IMR-90 (cell line): ENCODE data around the gene ROBO1. TPM values are rescaled to one million over a fixed set of nuclear protein-coding genes. Genes with fewer than 3 reads are reported as not detected.

Source experiments
- ATAC-seq: fragments of 200-7000 bp; cut with Tn5 transposase; 2 replicates; pipeline ENCODE4 v1.9.1; 2020; ENCODE audit warnings: low read depth, mild to moderate bottlenecking, moderate library complexity
- BruUV-seq: library from RNA; stranded (reverse); fragments of 400-500 nt; replicated peaks from 2 replicates; lab custom pipeline; 2021; lab: Mats Ljungman, UMichigan
- CTCF ChIA-PET: fragments of 300-600 bp; formaldehyde crosslinking; extraction: SDS; loops from one replicate; lab custom pipeline; 2021; ENCODE audit warnings: antibody characterized with exemption; lab: Yijun Ruan, JAX
- POLR2A ChIA-PET: fragments of 300-600 bp; sonication (Branson Sonifier 250); formaldehyde crosslinking; loops from one replicate; lab custom pipeline; 2022; ENCODE audit warnings: antibody characterized with exemption; ENCODE audit not compliant: unreplicated experiment; lab: Charles Lee
- DNase-seq: peaks from one replicate; pipeline ENCODE4 v3.0.0; 2013
- H2AFZ ChIP-seq: replicated peaks from 2 replicates; pipeline ENCODE3; 2013; ENCODE audit warnings: low read length, mild to moderate bottlenecking; ENCODE audit not compliant: poor library complexity
- H2AK5ac ChIP-seq: 2 replicates; pipeline ENCODE4 v1.6.1; 2013; ENCODE audit warnings: low read depth, low read length, inconsistent platforms
- H2AK9ac ChIP-seq: replicated peaks from 2 replicates; pipeline ENCODE3; 2013; ENCODE audit warnings: mild to moderate bottlenecking, low read depth, low read length, moderate library complexity; ENCODE audit not compliant: poor library complexity
- H2BK120ac ChIP-seq: 2 replicates; pipeline ENCODE4 v1.6.1; 2013; ENCODE audit warnings: low read depth, low read length, inconsistent platforms
- H2BK15ac ChIP-seq: 3 replicates; pipeline ENCODE4 v1.6.1; 2013; ENCODE audit warnings: low read depth, low read length, inconsistent platforms
- H2BK20ac ChIP-seq: 2 replicates; pipeline ENCODE4 v1.6.1; 2013; ENCODE audit warnings: low read depth, mild to moderate bottlenecking, inconsistent platforms, low read length, moderate library complexity
- H2BK5ac ChIP-seq: 2 replicates; pipeline ENCODE4 v1.6.1; 2013; ENCODE audit warnings: mild to moderate bottlenecking, low read depth, low read length, inconsistent platforms; ENCODE audit not compliant: poor library complexity, severe bottlenecking
- H3K14ac ChIP-seq: replicated peaks from 2 replicates; pipeline ENCODE4 v1.6.1; 2013; ENCODE audit warnings: low read depth, low read length, inconsistent platforms
- H3K18ac ChIP-seq: 2 replicates; pipeline ENCODE4 v1.6.1; 2013; ENCODE audit warnings: low read depth, low read length, control low read depth
- H3K23ac ChIP-seq: 2 replicates; pipeline ENCODE4 v1.6.1; 2013; ENCODE audit warnings: low read depth, low read length, inconsistent platforms
- H3K27ac ChIP-seq: 2 replicates; pipeline ENCODE4 v1.5.1; 2013; ENCODE audit warnings: mild to moderate bottlenecking, control low read depth, low read length; ENCODE audit not compliant: insufficient read depth
- H3K27me3 ChIP-seq: 2 replicates; pipeline ENCODE4 v1.6.1; 2013; ENCODE audit warnings: low read length; ENCODE audit not compliant: control insufficient read depth, insufficient read depth
- H3K36me3 ChIP-seq: 2 replicates; pipeline ENCODE4 v1.6.1; 2013; ENCODE audit warnings: low read length, mixed read lengths; ENCODE audit not compliant: control insufficient read depth, insufficient read depth
- H3K4ac ChIP-seq: 2 replicates; pipeline ENCODE4 v1.6.1; 2013; ENCODE audit warnings: low read depth, low read length, inconsistent platforms
- H3K4me1 ChIP-seq: 2 replicates; pipeline ENCODE4 v1.6.1; 2013; ENCODE audit warnings: low read length, mixed read lengths; ENCODE audit not compliant: control insufficient read depth, insufficient read depth
- H3K4me2 ChIP-seq: 2 replicates; pipeline ENCODE4 v1.6.1; 2013; ENCODE audit warnings: low read depth, mild to moderate bottlenecking, control low read depth, low read length, moderate library complexity
- H3K4me3 ChIP-seq: 2 replicates; pipeline ENCODE4 v1.5.1; 2013; ENCODE audit warnings: low read depth, mild to moderate bottlenecking, control low read depth, low read length, moderate library complexity; ENCODE audit not compliant: insufficient read depth
- H3K56ac ChIP-seq: 2 replicates; pipeline ENCODE4 v1.6.1; 2013; ENCODE audit warnings: low read length, inconsistent platforms; ENCODE audit not compliant: insufficient read depth; ENCODE audit errors: extremely low read depth
- H3K79me1 ChIP-seq, 2 experiments: 2 replicates each; pipeline ENCODE4 v1.6.1; 2013; ENCODE audit warnings: low read length in 2 of 2, inconsistent platforms in 1 of 2, low read depth in 1 of 2
- H3K9ac ChIP-seq: 2 replicates; pipeline ENCODE4 v1.6.1; 2013; ENCODE audit warnings: low read depth, low read length, control low read depth
- H3K9me1 ChIP-seq: 2 replicates; pipeline ENCODE4 v1.6.1; 2013; ENCODE audit warnings: low read length, inconsistent platforms; ENCODE audit not compliant: insufficient read depth
- H3K9me3 ChIP-seq: 2 replicates; pipeline ENCODE4 v1.6.1; 2013; ENCODE audit warnings: low read length; ENCODE audit not compliant: control insufficient read depth, insufficient read depth
- H4K20me1 ChIP-seq: 2 replicates; pipeline ENCODE4 v1.6.1; 2013; ENCODE audit warnings: low read length, inconsistent platforms; ENCODE audit not compliant: insufficient read depth
- H4K5ac ChIP-seq: 2 replicates; pipeline ENCODE4 v1.6.1; 2013; ENCODE audit warnings: mild to moderate bottlenecking, low read depth, low read length, control low read depth
- H4K8ac ChIP-seq, 2 experiments: 2 replicates each; pipeline ENCODE4 v1.6.1; 2013; ENCODE audit warnings: low read depth in 2 of 2, low read length in 2 of 2, control low read depth in 1 of 2, inconsistent platforms in 1 of 2
- H4K91ac ChIP-seq: 2 replicates; pipeline ENCODE4 v1.6.1; 2013; ENCODE audit warnings: low read depth, low read length, inconsistent platforms; ENCODE audit not compliant: insufficient read depth
- BHLHE40 ChIP-seq: fragments of 150-350 bp; IDR thresholded peaks from 2 replicates; pipeline ENCODE4 v1.6.1; 2016; ENCODE audit warnings: mild to moderate bottlenecking, low read depth, low read length
- CEBPB ChIP-seq: IDR thresholded peaks from 2 replicates; pipeline ENCODE4 v1.6.1; 2012; ENCODE audit warnings: low read depth, low read length, improper control_type of control experiment
- MAFK ChIP-seq: IDR thresholded peaks from 2 replicates; pipeline ENCODE4 v1.6.1; 2012; ENCODE audit warnings: low read depth, low read length, improper control_type of control experiment
- MAZ ChIP-seq: IDR thresholded peaks from 2 replicates; pipeline ENCODE4 v1.6.1; 2012; ENCODE audit warnings: low read depth, mild to moderate bottlenecking, low read length, improper control_type of control experiment, moderate library complexity, borderline replicate concordance
- SMC3 ChIP-seq: fragments of 150-350 bp; IDR thresholded peaks from 2 replicates; pipeline ENCODE4 v1.6.1; 2016; ENCODE audit warnings: low read depth, mild to moderate bottlenecking, antibody characterized with exemption, low read length, moderate library complexity
- WGBS, 2 experiments: methylation state at CpG; one replicate each; pipeline versions ENCODE4 v1.1.5 to v1.1.7; 2013; ENCODE audit warnings: missing lambda C conversion rate in 2 of 2; ENCODE audit not compliant: insufficient read length in 1 of 2; ENCODE audit errors: extremely low coverage in 2 of 2; 5-methylcytosine and 5-hydroxymethylcytosine counted together
- dilution Hi-C: fragments of 300-500 bp; cut with HindIII; formaldehyde crosslinking; loops from one replicate; pipeline ENCODE4 v1.14.3; 2018; ENCODE audit warnings: low sequenced_read_pairs; ENCODE audit not compliant: unreplicated experiment
- in situ Hi-C: fragments of 300-500 bp; cut with MboI; formaldehyde crosslinking; loops from 3 replicates; pipeline ENCODE4 v1.14.3; 2019; ENCODE audit warnings: low sequenced_read_pairs, inconsistent platforms, mixed read lengths
- intact Hi-C: fragments of 100-400 bp; cut with micrococcal nuclease; formaldehyde crosslinking; loops from 2 replicates; pipeline ENCODE4 v1.10.0; 2022
- polyA plus RNA-seq, 3 experiments: library from polyadenylated mRNA; depleted of rRNA; stranded (reverse); fragments of >200 nt; gene quantifications; 2 replicates each; pipeline ENCODE4 v1.2.3, GENCODE V29; 2012; ENCODE audit warnings: low replicate concordance in 1 of 3
- total RNA-seq: library from RNA; depleted of rRNA; stranded (reverse); fragments of >200 nt; gene quantifications from 2 replicates; pipeline ENCODE4 v1.2.3, GENCODE V29; 2012
- TF ChIP-seq, protein P1 (sequence below): conservative IDR thresholded peaks from 2 replicates; pipeline ENCODE4 v1.5.1; 2012; ENCODE audit warnings: mild to moderate bottlenecking, low read depth, low read length, improper control_type of control experiment
- TF ChIP-seq, protein P2 (sequence below): fragments of 150-350 bp; IDR thresholded peaks from 2 replicates; pipeline ENCODE4 v1.6.1; 2016; ENCODE audit warnings: low read depth, mild to moderate bottlenecking, low read length, moderate library complexity, borderline replicate concordance

ROBO1 gene
- total and polyA plus RNA-seq, 2 of the 4 experiments (the other 2 are of a cell fraction) = 24.1 to 53.9 TPM

DNA sequence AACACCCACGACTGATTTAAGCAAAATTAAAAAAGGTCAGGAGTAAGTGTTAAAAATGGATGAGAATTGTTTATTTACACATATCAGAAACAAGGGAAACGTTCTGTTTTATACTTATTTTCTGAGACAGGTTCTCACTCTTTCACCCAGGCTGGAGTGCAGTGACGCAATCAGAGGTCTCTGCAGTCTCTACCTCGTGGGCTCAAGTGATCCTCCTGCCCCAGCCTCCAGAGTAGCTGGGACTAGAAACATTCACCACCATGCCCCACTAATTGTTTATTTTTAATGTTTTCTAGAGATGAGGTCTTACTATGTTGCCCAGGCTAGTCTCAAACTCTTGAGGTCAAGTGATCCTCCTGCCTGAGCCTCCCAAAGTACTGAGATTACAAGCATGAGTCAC is 1080.3 kb downstream of the ROBO1 start:
- no peak overlapping the region for H3K4ac ChIP-seq

More for the DNA sequence above, 1080.3 kb downstream of the ROBO1 start:
- POLR2A ChIA-PET = no interaction called here
- no peak for DNase-seq
- Histone ChIP-seq H3K18ac (no peak overlapping the region), H3K36me3 (0 out of 2 replicates have a peak, but pooled peaks cover 1% of the 10 kb centered on the region), H3K23ac (no peak overlapping the region), H4K5ac (no peak overlapping the region), H2BK20ac (no peak overlapping the region), H4K20me1 (no peaks in the 10 kb centered on the region), H3K4me2 (no peak overlapping the region), H2BK15ac (no peak overlapping the region), H3K56ac (no peak overlapping the region), H3K27me3 (no peaks in the 10 kb centered on the region), H3K9me1 (no peaks in the 10 kb centered on the region), H3K79me1 (no peaks in the 10 kb centered on the region), H3K4me3 (no peak overlapping the region), H2BK5ac (no peak overlapping the region), H3K4me1 (peaks cover 2% of the 10 kb centered on the region; the same call in 1 of the 2 replicates), H3K14ac (no peak overlapping the region), H3K9ac (no peak overlapping the region), H2BK120ac (no peak overlapping the region), H3K9me3 (no peaks in the 10 kb centered on the region), H2AK5ac (no peak overlapping the region), H2AFZ (no peak overlapping the region), H4K8ac (no peak overlapping the region), H4K91ac (no peak overlapping the region), H3K27ac (no peak overlapping the region), H2AK9ac (no peak overlapping the region)
- no CpG with 5 or more reads among the region's 4 CpGs for WGBS, 2 experiments
- CTCF ChIA-PET = interaction anchor here (1.0 kb wide), 1 partner anchor 12 kb away, joined by 9 read pairs; no protein-coding TSS in a partner anchor
- in situ Hi-C loops (no loop called here), intact Hi-C loops (no loop called here), dilution Hi-C loops (no loop called here)
- ATAC-seq = no peak
- TF ChIP-seq SMC3 (no peak), CEBPB (0 out of 2 replicates have a peak, but pooled peaks have one; percentile 34), MAFK (no peak), MAZ (no peak), BHLHE40 (no peak)
- TF ChIP-seq, protein P1, sequence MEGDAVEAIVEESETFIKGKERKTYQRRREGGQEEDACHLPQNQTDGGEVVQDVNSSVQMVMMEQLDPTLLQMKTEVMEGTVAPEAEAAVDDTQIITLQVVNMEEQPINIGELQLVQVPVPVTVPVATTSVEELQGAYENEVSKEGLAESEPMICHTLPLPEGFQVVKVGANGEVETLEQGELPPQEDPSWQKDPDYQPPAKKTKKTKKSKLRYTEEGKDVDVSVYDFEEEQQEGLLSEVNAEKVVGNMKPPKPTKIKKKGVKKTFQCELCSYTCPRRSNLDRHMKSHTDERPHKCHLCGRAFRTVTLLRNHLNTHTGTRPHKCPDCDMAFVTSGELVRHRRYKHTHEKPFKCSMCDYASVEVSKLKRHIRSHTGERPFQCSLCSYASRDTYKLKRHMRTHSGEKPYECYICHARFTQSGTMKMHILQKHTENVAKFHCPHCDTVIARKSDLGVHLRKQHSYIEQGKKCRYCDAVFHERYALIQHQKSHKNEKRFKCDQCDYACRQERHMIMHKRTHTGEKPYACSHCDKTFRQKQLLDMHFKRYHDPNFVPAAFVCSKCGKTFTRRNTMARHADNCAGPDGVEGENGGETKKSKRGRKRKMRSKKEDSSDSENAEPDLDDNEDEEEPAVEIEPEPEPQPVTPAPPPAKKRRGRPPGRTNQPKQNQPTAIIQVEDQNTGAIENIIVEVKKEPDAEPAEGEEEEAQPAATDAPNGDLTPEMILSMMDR = no peak
- TF ChIP-seq, protein P2, sequence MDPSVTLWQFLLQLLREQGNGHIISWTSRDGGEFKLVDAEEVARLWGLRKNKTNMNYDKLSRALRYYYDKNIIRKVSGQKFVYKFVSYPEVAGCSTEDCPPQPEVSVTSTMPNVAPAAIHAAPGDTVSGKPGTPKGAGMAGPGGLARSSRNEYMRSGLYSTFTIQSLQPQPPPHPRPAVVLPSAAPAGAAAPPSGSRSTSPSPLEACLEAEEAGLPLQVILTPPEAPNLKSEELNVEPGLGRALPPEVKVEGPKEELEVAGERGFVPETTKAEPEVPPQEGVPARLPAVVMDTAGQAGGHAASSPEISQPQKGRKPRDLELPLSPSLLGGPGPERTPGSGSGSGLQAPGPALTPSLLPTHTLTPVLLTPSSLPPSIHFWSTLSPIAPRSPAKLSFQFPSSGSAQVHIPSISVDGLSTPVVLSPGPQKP = no peak
- BruUV-seq = no TSS peak
